HCT116 (cell line): ENCODE results near the gene TPPP3.

Experiments
- CEBPB ChIP-seq: IDR thresholded peaks from 2 replicates; pipeline ENCODE4 v1.6.1; 2012; ENCODE audit warnings: low read depth
- CTCF ChIP-seq, 3 experiments: fragments of 200-600 bp in 1 of 3; sonication (generic) in 1 of 3; IDR thresholded peaks in 2 of 3; conservative IDR thresholded peaks in 1 of 3; 2 replicates each; pipeline ENCODE4 v1.5.1; 2012 to 2017; ENCODE audit warnings: low read depth in 2 of 3, low read length in 2 of 3, antibody characterized with exemption in 1 of 3, borderline replicate concordance in 1 of 3, control low read depth in 1 of 3, mild to moderate bottlenecking in 1 of 3, mixed read lengths in 1 of 3, mixed run types in 1 of 3, moderate library complexity in 1 of 3; ENCODE audit not compliant: insufficient read depth in 1 of 3
- POLR2A ChIP-seq: IDR thresholded peaks from 2 replicates; pipeline ENCODE4 v1.7.0; 2011; ENCODE audit warnings: borderline replicate concordance; ENCODE audit not compliant: insufficient read depth, insufficient read length; ENCODE audit errors: extremely low read depth
- ZNF274 ChIP-seq: fragments of 200-500 bp; sonication (Bioruptor generic); IDR thresholded peaks from 2 replicates; pipeline ENCODE4 v1.6.1; 2014; ENCODE audit warnings: mild to moderate bottlenecking, low read depth, low read length, inconsistent platforms
- TF ChIP-seq, protein P1 (sequence below): IDR thresholded peaks from 2 replicates; pipeline ENCODE4 v1.6.1; 2012

DNA sequence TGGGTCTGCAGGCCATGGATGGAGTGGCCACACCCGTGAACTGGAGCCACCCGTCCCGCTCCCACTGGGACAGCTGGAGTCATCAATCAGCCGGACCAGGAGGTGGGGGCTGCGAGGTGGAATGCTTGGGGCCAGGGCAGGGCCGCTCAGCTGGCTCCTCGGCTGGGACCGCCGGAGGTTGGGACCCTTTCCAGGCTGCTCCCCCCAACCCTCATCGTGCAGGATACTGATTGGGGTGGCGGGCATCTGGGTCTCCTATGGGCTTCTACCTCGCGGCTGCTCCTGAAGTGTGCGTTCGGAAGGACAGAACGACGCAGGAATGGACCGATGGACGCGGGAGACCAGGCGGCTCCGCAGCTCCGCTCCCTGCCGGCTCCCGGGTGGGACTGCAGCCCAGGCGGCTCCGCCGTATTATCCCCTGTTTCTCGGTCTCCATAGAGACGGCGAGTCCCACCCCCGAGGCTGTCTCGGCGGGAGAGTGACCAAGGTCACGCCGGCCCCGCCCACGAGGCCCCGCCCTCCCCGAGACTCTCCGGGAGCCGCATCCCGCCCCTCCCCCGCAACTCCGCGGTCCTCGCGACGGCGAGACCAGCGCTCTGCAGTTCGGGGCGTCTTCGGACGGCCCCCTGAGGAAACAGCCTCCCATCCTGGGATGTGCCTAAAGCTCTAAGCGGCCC lies at the start of gene TPPP3:
- TF ChIP-seq POLR2A: no peak
- no peak for TF ChIP-seq CEBPB
- no peak for TF ChIP-seq CTCF (IDR thresholded peaks at IDR 0.05 in 2 of 3, conservative IDR thresholded peaks at IDR 0.05 in 1 of 3; ENCODE audit: borderline replicate concordance in 1 of 3, insufficient read depth in 1 of 3, low read depth in 2 of 3, low read length in 2 of 3)
- TF ChIP-seq, protein P1, sequence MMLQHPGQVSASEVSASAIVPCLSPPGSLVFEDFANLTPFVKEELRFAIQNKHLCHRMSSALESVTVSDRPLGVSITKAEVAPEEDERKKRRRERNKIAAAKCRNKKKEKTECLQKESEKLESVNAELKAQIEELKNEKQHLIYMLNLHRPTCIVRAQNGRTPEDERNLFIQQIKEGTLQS: no peak
- TF ChIP-seq ZNF274: no peak
